Limb (tissue), 2 donors: ENCODE results near the gene SLC44A2.

Experiments
- DNase-seq, 2 donors: peaks; one replicate each; pipeline ENCODE4 v3.0.0-alpha.2; 2016; ENCODE audit errors: extremely low spot score in 2 of 2

Gene SLC44A2

GRCh38 chr19:10615429-10616023 lies 9.8 kb upstream of the SLC44A2 start:
- no peak for DNase-seq

- DNase-seq, result no peak
These were observed 7.8 kb upstream of the SLC44A2 start for GRCh38 chr19:10617409-10618121.

GRCh38 chr19:10618846-10619245 lies 6.5 kb upstream of the SLC44A2 start:
- no peak for DNase-seq

GRCh38 chr19:10620786-10621185 lies 4.6 kb upstream of the SLC44A2 start:
- no peak for DNase-seq

GRCh38 chr19:10621966-10622365 lies 3.4 kb upstream of the SLC44A2 start:
- DNase-seq, result no peak

GRCh38 chr19:10624585-10624984 lies 768 bp upstream of the SLC44A2 start:
- no peak for DNase-seq

- no peak for DNase-seq
These were observed 397 bp downstream of the SLC44A2 start for GRCh38 chr19:10625762-10626138.

GRCh38 chr19:10631874-10632273 lies 6.5 kb downstream of the SLC44A2 start:
- DNase-seq, result no peak

GRCh38 chr19:10634430-10634829 lies 9.1 kb downstream of the SLC44A2 start:
- no peak for DNase-seq

- DNase-seq, result no peak
These were observed 9.6 kb downstream of the SLC44A2 start for GRCh38 chr19:10634963-10635362.

- no peak for DNase-seq
These were observed 11.1 kb downstream of the SLC44A2 start for GRCh38 chr19:10636304-10636972.

- DNase-seq, result no peak
These were observed 12.5 kb downstream of the SLC44A2 start for GRCh38 chr19:10637894-10638293.

GRCh38 chr19:10639836-10640235 lies 14.5 kb downstream of the SLC44A2 start:
- no peak for DNase-seq

- DNase-seq, result no peak
These were observed 15.0 kb downstream of the SLC44A2 start for GRCh38 chr19:10640361-10640760.

- DNase-seq, result no peak
These were observed 15.9 kb downstream of the SLC44A2 start for GRCh38 chr19:10641248-10641647.

GRCh38 chr19:10642473-10643171 lies 17.3 kb downstream of the SLC44A2 start:
- DNase-seq, result no peak

- peak in 1 of 2 donors; percentile 56 for DNase-seq
These were observed 18.0 kb downstream of the SLC44A2 start for GRCh38 chr19:10643172-10643967.

GRCh38 chr19:10643968-10644259 lies 18.6 kb downstream of the SLC44A2 start:
- peak; percentile 75 to 89 for DNase-seq

GRCh38 chr19:10644260-10645007 lies 19.1 kb downstream of the SLC44A2 start:
- peak; percentile 88 to 90 for DNase-seq

- DNase-seq, result no peak
These were observed 21.3 kb downstream of the SLC44A2 start for GRCh38 chr19:10646456-10647159.
